GM13977 (cell line): ENCODE measurements around the gene ADA.

ENCODE experiments used
- DNase-seq: peaks from one replicate; pipeline ENCODE4 v3.0.0; 2012; ENCODE audit warnings: low spot score
- CTCF ChIP-seq: IDR thresholded peaks from 2 replicates; pipeline ENCODE4 v1.5.1; 2012; ENCODE audit warnings: mild to moderate bottlenecking, control low read depth; ENCODE audit not compliant: insufficient read depth; ENCODE audit errors: extremely low read depth, missing control alignments
- in situ Hi-C: fragments of 300-500 bp; cut with MboI; formaldehyde crosslinking; loops from one replicate; pipeline ENCODE4 v1.12.0; 2022; ENCODE audit warnings: low sequenced_read_pairs, low pct_unique_long_range_greater_than_20kb, mixed read lengths, inconsistent platforms; ENCODE audit not compliant: unreplicated experiment

Gene ADA

GRCh38 chr20:44633187-44633810, 18.2 kb downstream of the ADA start:
- in situ Hi-C loops: no loop called here
- TF ChIP-seq CTCF: no peak
- no peak for DNase-seq

GRCh38 chr20:44632103-44632752, 19.3 kb downstream of the ADA start:
- no peak for TF ChIP-seq CTCF
- in situ Hi-C loops: no loop called here
- DNase-seq: no peak

GRCh38 chr20:44630297-44630696, 21.2 kb downstream of the ADA start:
- no peak for TF ChIP-seq CTCF
- DNase-seq: no peak
- in situ Hi-C loops: no loop called here

DNA sequence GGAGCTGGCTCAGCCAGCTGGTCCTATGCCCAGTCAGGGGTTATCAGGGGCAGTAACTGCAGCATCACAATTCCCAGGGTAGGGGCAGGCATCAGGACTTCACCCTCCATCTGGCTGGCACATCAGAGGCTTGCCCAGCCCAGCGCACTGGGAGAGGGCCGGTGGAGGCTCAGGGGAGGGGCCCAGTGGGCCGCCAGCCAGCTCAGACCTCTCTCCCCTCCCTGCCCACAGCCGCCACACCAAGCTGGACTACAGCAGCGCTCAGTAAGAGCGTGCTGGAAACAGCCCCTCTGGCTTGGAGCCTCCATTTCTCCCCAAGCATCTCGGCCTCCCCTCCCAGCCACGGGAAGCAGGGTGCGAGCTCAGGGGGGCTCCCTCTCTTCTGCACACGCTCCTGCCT, 22.0 kb downstream of the ADA start:
- TF ChIP-seq CTCF: no peak
- in situ Hi-C loops: no loop called here
- DNase-seq: no peak

DNA sequence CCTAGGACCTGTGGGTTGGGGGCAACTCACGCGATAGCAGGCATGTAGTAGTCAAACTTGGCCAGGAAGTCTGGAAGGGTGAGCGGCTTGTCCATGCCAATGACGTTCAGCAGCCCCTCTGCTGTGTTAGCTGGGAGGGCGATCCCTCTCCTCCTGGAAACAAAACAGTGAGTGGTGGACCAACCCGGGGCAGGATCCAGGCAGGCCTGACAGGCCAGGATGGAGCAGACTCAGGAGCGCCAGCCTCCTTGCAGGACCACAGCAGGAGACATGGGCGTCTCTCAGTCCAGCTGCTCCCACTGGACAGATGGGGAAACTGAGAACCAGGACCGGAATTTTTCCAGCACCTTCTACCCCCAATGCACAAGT, 22.5 kb downstream of the ADA start:
- in situ Hi-C loops: no loop called here
- TF ChIP-seq CTCF: no peak
- no peak for DNase-seq

DNA sequence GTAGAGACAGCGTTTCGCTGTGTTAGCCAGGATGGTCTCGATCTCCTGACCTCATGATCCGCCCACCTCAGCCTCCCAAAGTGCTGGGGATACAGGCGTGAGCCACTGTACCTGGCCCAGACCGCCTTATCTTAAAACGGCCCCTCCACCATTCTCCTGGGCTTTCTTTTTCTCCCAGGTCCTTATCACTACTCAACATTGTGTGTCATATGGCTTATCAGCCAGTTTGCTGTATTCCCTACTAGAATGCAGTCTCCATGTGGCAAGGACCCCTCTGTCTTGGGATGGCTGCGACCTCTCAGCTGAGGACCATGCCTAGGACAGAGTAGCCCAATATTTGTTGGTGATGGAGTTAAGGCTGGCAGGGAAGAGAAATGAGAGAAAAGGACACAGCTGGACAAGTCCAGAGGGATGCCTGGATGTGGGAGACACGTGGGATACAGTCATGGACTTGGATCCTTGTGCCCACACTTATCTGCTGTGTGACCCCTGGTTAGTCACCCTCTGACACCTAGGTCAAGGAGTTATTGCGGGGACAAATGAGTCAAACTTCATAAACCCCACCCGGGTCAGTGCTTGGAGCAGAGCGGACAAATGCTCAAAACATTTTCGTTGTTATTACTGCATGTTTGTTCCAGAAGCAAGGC, 24.0 kb downstream of the ADA start:
- no peak for TF ChIP-seq CTCF
- in situ Hi-C loops: no loop called here
- DNase-seq: no peak
